ENCODE measurements around the gene CHIC2.
"Not testable (repeated sequence)": the region's sequence is repeated elsewhere in the genome, so short reads cannot be mapped to it uniquely, and the experiment has no call there.

CHIC2 gene

DNA sequence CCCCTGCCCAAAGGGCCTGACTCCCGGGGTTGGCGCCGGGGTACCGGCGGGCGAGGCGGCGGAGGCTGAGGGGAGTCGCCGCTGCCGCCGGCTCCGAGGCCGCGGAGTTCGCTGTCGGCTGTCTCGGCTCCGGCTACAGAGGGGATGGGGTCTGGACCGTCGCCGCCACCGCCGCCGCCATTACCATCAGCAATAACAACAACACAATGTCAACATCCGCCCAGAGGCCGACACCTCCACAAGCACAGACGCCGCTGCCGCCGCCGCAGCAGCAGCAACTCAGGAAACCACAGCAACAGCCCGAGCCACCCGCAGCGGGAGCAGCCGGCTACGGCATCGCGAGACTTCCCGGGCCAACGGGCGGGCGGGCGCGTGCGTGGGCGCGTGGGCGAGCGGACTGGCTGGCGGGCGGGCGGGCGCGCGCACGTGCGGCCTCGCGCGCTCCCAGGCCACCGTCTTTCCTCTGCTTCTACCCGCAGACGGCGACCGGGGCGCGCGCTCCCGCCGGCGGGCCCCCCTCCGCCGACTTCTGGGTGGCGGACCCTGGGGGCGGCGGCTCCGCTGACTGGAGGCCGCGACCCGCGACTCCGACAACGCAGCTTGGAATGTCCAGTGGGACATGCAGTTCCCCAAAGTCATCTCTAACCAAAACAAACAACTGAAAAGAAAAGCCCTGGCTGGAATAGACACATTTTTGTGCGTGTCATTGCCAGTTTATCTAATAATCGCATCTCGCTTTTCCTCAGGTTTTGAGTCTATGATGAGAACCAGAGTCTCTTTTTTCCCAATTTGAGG is at the start of gene CHIC2:
Gene CHIC2, minus strand, starts transcription at position 289 of the 795 bp plus-strand sequence. CDS start 305 bp downstream, outside the sequence.
- H3K9me3 Mint-ChIP-seq, result no peaks in the 10 kb centered on the region
- peaks cover 25% of the 10 kb centered on the region for H3K4me1 Mint-ChIP-seq (ENCODE audit: low read depth)
- intact Hi-C loops (cut with micrococcal nuclease), result loop anchor here (2.0 to 5.0 kb wide), 2 partner anchors 28 to 62 kb away; no protein-coding TSS in a partner anchor
- peak within 1 kb of the TSS; percentile 97 for H3K27ac Mint-ChIP-seq
- H3K27me3 Mint-ChIP-seq, result peaks cover 3% of the 10 kb centered on the region
- H3K36me3 Mint-ChIP-seq (ENCODE audit: low read depth), result peaks cover 17% of the 10 kb centered on the region
- peak within 1 kb of the TSS; percentile 89 for H3K4me3 Mint-ChIP-seq

DNA sequence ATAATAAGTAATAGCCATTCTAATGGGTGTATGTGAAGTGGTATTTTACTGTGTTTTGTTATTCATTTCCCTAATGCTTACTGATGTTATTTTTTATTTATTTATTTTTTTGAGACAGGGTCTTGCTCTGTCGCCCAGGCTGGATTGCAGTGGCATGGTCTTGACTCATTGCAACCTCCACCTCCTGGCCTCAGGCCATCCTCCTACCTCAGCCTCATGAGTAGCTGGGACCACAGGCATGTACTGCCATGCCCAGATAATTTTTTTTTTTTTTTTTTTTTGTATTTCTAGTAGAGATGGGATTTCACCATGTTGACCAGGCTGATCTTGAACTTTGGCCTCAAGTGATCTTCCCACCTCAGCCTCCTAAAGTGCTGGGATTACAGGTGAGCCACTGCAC is 48.8 kb upstream of the CHIC2 start:
- Mint-ChIP-seq H3K27me3 (peaks cover 45% of the 10 kb centered on the region), H3K4me1 (ENCODE audit: low read depth) (peaks cover 15% of the 10 kb centered on the region)
- H3K4me3 Mint-ChIP-seq; intact Hi-C loops (cut with micrococcal nuclease); H3K36me3 Mint-ChIP-seq (ENCODE audit: low read depth); H3K9me3 Mint-ChIP-seq; H3K27ac Mint-ChIP-seq: not testable (repeated sequence)

DNA sequence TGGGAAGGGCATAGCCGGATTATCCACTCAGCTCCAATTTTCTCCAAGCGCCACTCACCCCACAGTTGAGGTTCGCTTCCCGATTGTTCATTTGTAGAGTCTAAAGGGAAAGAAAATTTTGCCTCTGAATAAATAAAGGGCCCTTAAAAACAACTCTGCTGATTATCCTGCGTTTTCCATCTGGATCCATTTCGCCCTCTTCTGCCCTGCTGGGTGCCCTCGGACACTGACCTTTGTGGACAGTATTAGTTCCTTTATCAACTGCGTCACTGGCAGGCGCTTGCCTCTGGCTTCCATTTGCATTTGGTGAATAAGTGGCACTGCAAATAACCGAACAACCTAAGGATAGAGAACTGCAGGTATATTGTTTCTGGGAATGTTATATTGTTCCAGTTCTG is 45.6 kb upstream of the CHIC2 start:
- Mint-ChIP-seq H3K4me1 (ENCODE audit: low read depth) (peaks cover 35% of the 10 kb centered on the region), H3K9me3 (no peaks in the 10 kb centered on the region), H3K27me3 (peaks cover 70% of the 10 kb centered on the region), H3K27ac (no peak overlapping the region), H3K36me3 (ENCODE audit: low read depth) (no peaks in the 10 kb centered on the region), H3K4me3 (peak overlapping the region; percentile 7)
- intact Hi-C loops (cut with micrococcal nuclease), result no loop called here

DNA sequence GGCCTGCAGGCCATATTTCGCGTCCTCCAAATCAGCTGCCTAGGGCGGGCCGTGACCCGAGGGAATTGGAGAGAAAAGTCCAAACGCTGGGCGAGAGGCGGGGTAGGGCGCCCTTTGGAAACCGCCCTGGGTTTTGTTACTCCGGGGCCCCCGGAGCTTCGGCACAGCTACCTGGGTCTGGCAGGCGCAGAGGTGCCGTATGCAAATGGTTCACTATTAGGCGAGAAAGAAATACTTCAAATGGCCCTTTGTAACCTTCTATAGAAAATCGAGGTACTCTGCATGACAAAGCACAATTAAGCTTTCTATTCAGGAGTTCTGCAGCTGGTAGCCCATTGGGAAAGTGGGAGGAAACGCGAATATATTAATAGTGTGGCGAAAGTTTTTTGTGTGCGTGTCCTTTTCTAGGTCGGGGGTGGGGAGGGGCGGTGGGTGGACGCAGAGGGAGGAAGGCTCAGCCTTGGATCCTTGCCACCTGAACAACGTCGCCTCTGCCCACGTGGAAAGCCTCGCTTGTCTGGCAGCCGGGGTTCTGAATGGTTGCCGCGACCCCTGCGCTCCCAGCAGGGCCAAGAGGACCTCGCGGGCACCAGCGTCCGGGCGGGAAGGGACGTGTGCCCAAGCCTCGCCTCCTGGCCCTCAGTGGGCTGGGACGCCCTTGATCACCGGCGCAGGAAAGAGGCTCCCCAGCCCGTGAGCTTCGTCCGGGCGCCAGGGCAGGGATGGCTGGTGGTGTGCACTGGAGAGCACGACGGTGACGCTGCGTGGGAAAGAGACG is 45.0 kb upstream of the CHIC2 start:
- no peaks in the 10 kb centered on the region for H3K9me3 Mint-ChIP-seq
- intact Hi-C loops (cut with micrococcal nuclease), result no loop called here
- H3K36me3 Mint-ChIP-seq (ENCODE audit: low read depth), result no peaks in the 10 kb centered on the region
- H3K27me3 Mint-ChIP-seq, result peaks cover 73% of the 10 kb centered on the region
- no peak overlapping the region for H3K27ac Mint-ChIP-seq
- H3K4me3 Mint-ChIP-seq, result peak overlapping the region; percentile 7
- H3K4me1 Mint-ChIP-seq (ENCODE audit: low read depth), result peaks cover 40% of the 10 kb centered on the region

DNA sequence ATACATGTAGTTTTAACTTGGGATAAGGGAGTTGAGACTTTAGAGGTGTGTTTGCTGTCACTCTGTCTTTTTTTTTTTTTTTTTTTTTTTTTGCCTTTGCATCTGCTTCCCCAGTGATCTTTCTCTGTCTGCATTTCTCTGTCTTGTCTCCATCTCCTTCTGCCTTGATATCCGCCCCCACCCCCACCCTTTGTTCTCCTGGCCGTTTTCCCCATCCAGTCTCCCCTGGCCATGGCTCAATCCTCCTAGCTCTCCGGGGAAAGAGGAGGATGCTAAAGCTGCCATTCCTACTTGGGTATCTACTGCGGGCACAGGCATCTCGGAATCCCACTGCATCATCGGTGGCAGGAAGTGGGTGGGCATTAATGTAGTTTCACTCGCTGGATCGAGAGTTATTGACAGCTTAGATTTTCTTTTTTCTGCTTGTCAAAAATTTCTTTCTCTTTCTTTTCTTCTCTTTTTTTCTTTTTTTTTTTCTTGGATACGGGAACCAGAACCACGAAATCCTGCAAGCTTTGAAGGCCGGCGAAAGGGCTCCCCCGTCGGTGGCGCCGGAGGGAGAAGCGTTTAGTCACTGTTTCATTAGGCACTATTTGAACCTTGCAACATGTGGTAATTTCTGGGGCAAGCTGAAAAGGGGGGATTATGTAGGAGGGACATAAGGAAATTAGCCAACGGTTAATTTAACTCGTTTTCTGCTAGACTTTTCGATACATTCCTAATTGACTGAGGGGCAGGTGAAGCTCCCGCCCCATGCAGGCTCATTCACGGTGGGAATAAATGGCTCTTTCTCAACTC is 43.7 kb upstream of the CHIC2 start:
- Mint-ChIP-seq H3K9me3 (no peaks in the 10 kb centered on the region), H3K36me3 (ENCODE audit: low read depth) (no peaks in the 10 kb centered on the region), H3K4me1 (ENCODE audit: low read depth) (peaks cover 51% of the 10 kb centered on the region), H3K27me3 (peaks cover 81% of the 10 kb centered on the region), H3K27ac (no peak overlapping the region), H3K4me3 (peak overlapping the region; percentile 53)
- intact Hi-C loops (cut with micrococcal nuclease), result no loop called here

DNA sequence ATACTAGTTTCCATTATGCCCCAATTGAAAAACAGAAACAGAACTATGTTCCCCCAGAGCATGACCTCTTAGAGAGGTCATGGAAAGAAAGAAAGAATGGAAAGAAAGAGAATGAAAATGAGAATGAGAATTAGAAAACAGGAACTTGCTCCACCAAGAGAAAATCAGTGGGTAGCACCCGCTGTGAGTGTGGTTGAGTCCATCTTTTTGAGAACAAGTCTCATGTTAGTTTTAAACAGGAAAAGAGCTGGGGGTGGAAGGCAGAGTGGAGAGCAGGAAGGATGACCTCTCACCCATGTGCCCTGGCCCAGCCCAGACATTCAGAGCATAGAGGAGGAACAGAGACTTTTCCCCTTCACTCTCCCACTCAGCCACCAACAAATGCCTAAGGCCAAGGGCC is 40.5 kb upstream of the CHIC2 start:
- Mint-ChIP-seq H3K4me1 (ENCODE audit: low read depth) (peaks cover 77% of the 10 kb centered on the region), H3K27ac (no peak overlapping the region), H3K4me3 (no peak overlapping the region), H3K27me3 (peaks cover 91% of the 10 kb centered on the region), H3K36me3 (ENCODE audit: low read depth) (no peaks in the 10 kb centered on the region), H3K9me3 (no peaks in the 10 kb centered on the region)
- intact Hi-C loops (cut with micrococcal nuclease), result no loop called here

DNA sequence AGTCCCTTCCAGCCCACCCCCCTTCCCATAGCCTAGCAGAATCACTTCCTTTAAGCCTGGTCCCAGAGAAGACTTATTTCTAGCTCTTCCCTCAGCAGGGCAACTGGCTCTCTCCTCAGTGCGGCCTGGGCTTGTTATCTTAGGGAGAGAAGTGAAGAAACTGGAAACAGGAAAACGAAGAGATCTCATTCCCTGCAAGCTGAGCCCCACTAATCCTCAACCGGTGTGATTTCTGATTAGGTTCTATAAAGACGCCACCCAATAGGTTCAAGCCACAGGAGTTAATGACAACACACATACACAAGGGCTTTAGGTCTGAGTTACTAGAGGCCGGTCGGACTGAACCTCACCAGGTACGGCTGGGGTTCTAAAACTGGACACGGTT is 38.8 kb upstream of the CHIC2 start:
- Mint-ChIP-seq H3K4me1 (ENCODE audit: low read depth) (peaks cover 72% of the 10 kb centered on the region), H3K36me3 (ENCODE audit: low read depth) (no peaks in the 10 kb centered on the region), H3K9me3 (no peaks in the 10 kb centered on the region), H3K27ac (no peak overlapping the region), H3K4me3 (no peak overlapping the region), H3K27me3 (peaks cover 91% of the 10 kb centered on the region)
- intact Hi-C loops (cut with micrococcal nuclease), result no loop called here

DNA sequence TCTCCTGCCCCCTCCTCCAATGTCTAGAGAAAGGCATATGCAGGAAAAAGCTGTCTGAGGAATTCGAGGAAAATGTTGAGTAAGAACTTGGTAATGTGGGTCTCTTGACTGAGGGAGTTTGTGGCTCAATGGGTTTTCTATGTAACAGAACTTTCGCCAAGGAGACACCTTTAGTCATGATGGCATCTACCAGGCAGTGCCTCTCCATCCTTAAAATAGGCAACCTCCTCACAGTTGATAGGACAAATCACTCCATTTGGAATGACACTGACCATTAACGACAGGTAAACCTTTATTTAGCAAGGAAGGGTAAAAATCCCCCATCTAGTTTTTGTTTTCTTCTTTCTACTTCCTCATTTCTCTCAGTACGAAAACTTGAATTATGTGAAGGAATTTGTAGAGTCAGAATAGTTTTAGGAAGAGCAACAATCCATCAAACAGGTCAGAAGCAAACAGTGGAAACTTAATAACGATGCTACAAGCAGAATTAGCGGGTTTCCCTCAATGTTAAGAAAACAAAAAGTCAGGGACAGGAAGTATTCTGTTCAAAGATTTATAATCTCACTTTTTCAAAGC is 38.2 kb upstream of the CHIC2 start:
- H3K27ac Mint-ChIP-seq, result no peak overlapping the region
- peaks cover 68% of the 10 kb centered on the region for H3K4me1 Mint-ChIP-seq (ENCODE audit: low read depth)
- peaks cover 92% of the 10 kb centered on the region for H3K27me3 Mint-ChIP-seq
- intact Hi-C loops (cut with micrococcal nuclease), result no loop called here
- no peaks in the 10 kb centered on the region for H3K9me3 Mint-ChIP-seq
- no peaks in the 10 kb centered on the region for H3K36me3 Mint-ChIP-seq (ENCODE audit: low read depth)
- no peak overlapping the region for H3K4me3 Mint-ChIP-seq

DNA sequence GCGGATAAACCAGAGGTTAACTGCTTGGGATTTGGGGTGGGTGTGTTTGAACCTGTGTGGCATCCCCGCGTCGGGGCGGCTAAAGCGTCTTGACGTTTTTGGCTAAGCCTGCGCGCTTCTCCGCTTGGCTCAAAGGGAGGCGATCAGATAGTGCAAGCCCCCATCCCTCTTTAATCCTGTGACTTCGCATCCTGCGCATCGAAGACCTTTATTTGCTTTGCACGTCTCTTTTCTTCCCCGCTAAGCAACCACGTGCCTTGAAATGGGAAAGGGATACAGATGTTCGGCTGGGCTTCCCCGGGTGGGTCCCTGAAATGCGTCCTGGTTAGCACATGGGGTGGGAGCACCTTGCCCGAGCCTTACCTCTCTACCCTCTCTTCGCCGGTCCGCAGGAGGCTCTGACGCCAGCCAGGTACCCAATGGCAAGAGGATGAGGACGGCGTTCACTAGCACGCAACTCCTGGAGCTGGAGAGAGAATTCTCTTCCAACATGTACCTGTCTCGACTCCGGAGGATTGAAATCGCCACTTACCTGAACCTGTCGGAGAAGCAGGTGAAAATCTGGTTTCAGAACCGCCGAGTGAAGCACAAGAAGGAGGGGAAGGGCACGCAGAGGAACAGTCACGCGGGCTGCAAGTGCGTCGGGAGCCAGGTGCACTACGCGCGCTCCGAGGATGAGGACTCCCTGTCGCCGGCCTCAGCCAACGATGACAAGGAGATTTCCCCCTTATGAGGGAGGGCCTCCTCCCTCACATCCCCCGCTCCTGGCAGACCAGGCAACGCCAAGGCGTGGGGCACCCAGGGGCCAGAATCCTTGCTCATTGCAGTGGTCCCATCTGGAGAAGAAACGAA is 37.0 kb upstream of the CHIC2 start:
- intact Hi-C loops (cut with micrococcal nuclease), result no loop called here
- Mint-ChIP-seq H3K27ac (no peak overlapping the region), H3K36me3 (ENCODE audit: low read depth) (no peaks in the 10 kb centered on the region), H3K27me3 (peaks cover 94% of the 10 kb centered on the region), H3K9me3 (no peaks in the 10 kb centered on the region), H3K4me1 (ENCODE audit: low read depth) (peaks cover 68% of the 10 kb centered on the region), H3K4me3 (peak overlapping the region; percentile 66)

DNA sequence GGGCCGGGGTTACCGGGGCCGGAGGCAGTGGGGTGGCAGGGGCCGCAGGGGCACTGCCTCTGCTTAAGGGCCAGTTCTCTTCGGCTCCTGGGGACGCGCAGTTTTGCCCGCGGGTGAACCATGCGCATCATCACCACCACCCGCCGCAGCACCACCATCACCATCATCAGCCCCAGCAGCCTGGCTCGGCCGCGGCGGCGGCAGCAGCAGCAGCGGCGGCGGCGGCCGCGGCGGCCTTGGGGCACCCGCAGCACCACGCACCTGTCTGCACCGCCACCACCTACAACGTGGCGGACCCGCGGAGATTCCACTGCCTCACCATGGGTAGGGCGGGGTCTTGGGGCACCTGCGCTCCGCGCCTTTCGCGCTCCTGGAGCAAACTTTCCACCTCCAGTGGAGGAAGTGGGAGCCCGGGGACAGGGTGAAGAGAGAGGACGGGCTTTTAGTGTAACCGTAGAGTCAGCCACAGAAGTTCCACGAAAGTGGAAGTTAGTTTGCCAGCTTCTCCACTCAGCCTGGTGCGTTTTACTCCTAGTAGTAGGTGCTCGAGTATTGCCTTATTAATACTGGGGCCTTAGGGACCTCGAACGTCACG is 36.3 kb upstream of the CHIC2 start:
- Mint-ChIP-seq H3K27ac (no peak overlapping the region), H3K4me3 (peak overlapping the region; percentile 66), H3K27me3 (peaks cover 95% of the 10 kb centered on the region), H3K36me3 (ENCODE audit: low read depth) (no peaks in the 10 kb centered on the region), H3K9me3 (no peaks in the 10 kb centered on the region), H3K4me1 (ENCODE audit: low read depth) (peaks cover 67% of the 10 kb centered on the region)
- intact Hi-C loops (cut with micrococcal nuclease), result no loop called here

DNA sequence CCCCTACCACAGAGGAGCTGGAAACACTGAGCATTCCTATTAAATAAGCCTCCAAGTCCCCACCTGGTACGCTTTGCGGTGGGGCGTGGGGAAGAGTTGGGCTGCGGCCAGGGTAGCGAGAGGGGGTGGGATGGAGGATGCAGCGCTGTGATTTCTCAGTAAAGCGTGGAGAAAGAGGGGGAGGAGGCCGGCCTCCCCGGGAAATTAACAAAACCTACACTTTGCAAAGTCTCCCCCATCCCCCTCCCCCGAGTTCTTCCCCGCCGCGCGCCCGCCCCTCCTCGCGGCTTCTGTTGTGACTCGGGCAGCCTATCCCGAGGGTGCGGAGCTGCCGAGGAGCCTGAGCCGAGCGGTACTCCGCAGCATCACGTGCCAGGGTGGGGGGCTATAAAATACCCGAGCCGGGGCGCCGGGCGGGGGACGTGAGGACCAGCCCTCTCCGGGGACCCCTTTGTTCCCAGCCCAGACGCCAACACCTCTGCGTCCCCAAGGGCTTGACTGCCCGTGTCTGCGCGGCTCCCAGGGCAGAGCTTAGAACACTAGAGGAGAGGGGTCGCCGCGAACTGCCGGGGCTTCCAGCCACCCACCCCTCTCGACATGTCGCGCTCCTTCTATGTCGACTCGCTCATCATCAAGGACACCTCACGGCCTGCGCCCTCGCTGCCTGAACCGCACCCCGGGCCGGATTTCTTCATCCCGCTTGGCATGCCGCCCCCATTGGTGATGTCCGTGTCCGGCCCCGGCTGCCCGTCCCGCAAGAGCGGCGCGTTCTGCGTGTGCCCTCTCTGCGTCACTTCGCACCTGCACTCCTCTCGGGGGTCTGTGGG is 35.6 kb upstream of the CHIC2 start, which contains the start of gene GSX2:
Gene GSX2, plus strand, starts transcription at position 416 of the 827 bp plus-strand sequence. Its CDS starts 182 bp downstream, at position 598.
- peak within 1 kb of the TSS; percentile 66 for H3K4me3 Mint-ChIP-seq
- no peak within 1 kb of the TSS for H3K27ac Mint-ChIP-seq
- intact Hi-C loops (cut with micrococcal nuclease), result no loop called here
- peaks cover 60% of the 10 kb centered on the region for H3K4me1 Mint-ChIP-seq (ENCODE audit: low read depth)
- H3K36me3 Mint-ChIP-seq (ENCODE audit: low read depth), result no peaks in the 10 kb centered on the region
- H3K9me3 Mint-ChIP-seq, result no peaks in the 10 kb centered on the region
- peaks cover 95% of the 10 kb centered on the region for H3K27me3 Mint-ChIP-seq

DNA sequence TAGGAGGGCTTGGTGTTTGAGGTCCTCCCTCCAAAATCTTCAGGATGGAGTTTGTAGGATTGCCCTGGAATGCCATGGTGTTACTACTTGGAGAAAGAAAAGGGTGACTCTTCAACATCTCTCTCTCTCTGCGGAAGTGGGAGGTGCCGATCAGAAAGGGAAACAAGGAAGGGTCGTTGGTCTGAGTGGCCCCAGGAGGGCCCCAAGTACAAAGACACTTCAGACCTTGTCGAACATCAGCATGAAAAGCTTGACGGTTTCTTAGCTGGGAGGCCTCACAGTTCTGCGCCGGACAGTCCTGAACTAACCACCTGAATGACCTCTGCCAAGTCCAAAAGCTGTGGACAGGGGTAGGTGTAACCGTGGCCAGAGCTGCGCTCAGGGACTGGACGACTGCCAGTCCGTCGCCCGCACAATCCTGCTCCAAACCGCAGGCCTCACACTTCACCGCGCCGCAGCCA is 34.9 kb upstream of the CHIC2 start:
- intact Hi-C loops (cut with micrococcal nuclease), result no loop called here
- H3K27me3 Mint-ChIP-seq, result peaks cover 95% of the 10 kb centered on the region
- no peaks in the 10 kb centered on the region for H3K36me3 Mint-ChIP-seq (ENCODE audit: low read depth)
- H3K4me3 Mint-ChIP-seq, result peak overlapping the region; percentile 34
- no peaks in the 10 kb centered on the region for H3K9me3 Mint-ChIP-seq
- H3K4me1 Mint-ChIP-seq (ENCODE audit: low read depth), result peaks cover 55% of the 10 kb centered on the region
- no peak overlapping the region for H3K27ac Mint-ChIP-seq
